ENCODE results near the gene HAS3. TPM values are rescaled to one million over a fixed set of nuclear protein-coding genes. Genes with fewer than 3 reads are reported as not detected.

Gene HAS3
- total RNA-seq, 6 donors from 2014 or later, result 4.5 to 32.0 (median 15.8) TPM

- whole genome bisulfite sequencing, 2 donors, result 92 to 93% methylated on average over 5 of the region's 5 CpGs
- peaks cover 0 to 17% (median 1%) of the 10 kb centered on the region in 4 donors for H3K4me1 ChIP-seq
- no peak overlapping the region for H3K4me3 ChIP-seq
- no peak for ATAC-seq (ENCODE audit: low FRiP score in 2 of 2)
- no peak for DNase-seq
- no peaks in the 10 kb centered on the region for H3K27me3 ChIP-seq
- TF ChIP-seq EP300 (IDR thresholded peaks at IDR 0.05), result no peak
- TF ChIP-seq POLR2A (IDR thresholded peaks at IDR 0.05), result no peak
- no peak for TF ChIP-seq POLR2AphosphoS5 (IDR thresholded peaks at IDR 0.05)
- TF ChIP-seq CTCF (IDR thresholded peaks at IDR 0.05), result no peak
- no peaks in the 10 kb centered on the region for H3K9me3 ChIP-seq
- H3K27ac ChIP-seq, result no peak overlapping the region
- peaks cover 18 to 63% (median 58%) of the 10 kb centered on the region in 4 donors for H3K36me3 ChIP-seq
Measured at GRCh38 chr16:69115361-69115760, 9.9 kb downstream of the HAS3 start.

DNA sequence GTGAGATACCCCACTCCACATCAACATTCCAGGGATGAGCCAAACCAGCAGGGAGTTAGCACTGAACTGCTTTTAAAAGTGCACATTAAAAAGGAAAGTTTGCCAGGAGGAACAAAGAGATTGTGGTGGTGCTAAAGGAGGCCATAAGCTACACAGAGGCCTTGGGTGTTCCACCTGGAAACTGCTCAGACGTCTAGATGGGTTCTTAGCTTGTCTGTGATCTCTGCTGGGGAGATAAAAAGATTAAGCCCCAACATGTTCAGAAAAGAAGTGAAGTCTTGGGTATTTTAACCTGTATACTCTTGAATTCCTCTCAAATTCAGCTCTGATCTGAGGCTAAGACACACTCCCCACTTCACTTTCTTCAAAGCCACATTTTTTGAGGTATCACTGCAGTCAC is 10.4 kb downstream of the HAS3 start:
- WGBS, 2 donors, result 56 to 80% methylated on average over 1 of the region's 1 CpG
- peaks cover 14 to 67% (median 61%) of the 10 kb centered on the region in 4 donors for H3K36me3 ChIP-seq

DNA sequence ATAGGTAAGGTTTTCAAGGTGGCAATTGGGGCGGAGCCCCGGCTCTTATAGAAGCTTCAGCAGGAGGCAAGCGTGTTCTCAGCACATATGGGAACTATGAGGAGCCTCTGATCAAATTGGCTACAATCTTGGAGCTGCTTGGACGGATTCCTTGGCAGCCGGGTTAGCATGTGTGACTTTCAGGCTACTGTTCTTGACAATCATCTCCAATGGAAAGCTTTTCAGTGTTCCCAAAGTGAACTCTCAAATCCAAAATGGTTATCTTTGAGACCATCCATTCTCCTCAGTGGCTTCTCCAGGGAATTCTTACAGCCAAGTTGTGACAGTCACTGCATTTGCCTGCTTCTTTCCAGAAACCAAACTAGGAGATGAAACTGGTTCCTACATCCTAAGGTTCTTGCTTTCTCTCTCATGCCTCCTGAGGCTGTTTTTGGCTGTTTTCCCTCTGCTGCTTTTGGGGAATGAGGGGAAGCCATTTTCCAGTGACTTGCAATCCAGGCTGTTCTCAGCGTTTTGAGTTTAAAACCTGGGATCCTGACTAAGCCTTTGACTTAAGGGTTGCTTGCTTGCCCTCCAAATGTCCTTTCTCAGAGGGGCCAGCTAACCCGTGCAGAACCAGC is 10.9 kb downstream of the HAS3 start:
- DNase-seq (no peak), ATAC-seq (ENCODE audit: low FRiP score in 2 of 2) (no peak)
- TF ChIP-seq POLR2A (IDR thresholded peaks at IDR 0.05), result no peak
- TF ChIP-seq EP300 (IDR thresholded peaks at IDR 0.05), result no peak
- no peak for TF ChIP-seq POLR2AphosphoS5 (IDR thresholded peaks at IDR 0.05)
- TF ChIP-seq CTCF (IDR thresholded peaks at IDR 0.05), result no peak
- Histone ChIP-seq H3K27ac (no peak overlapping the region), H3K36me3 (peaks cover 14 to 72% (median 64%) of the 10 kb centered on the region in 4 donors), H3K4me1 (peaks cover 0 to 14% (median 1%) of the 10 kb centered on the region in 4 donors), H3K4me3 (no peak overlapping the region), H3K27me3 (no peaks in the 10 kb centered on the region), H3K9me3 (no peaks in the 10 kb centered on the region)
- whole genome bisulfite sequencing, 2 donors, result 88 to 92% methylated on average over 7 of the region's 7 CpGs

More for the DNA sequence above, 10.4 kb downstream of the HAS3 start:
- TF ChIP-seq EP300 (IDR thresholded peaks at IDR 0.05) (no peak), POLR2A (IDR thresholded peaks at IDR 0.05) (no peak), POLR2AphosphoS5 (IDR thresholded peaks at IDR 0.05) (no peak), CTCF (IDR thresholded peaks at IDR 0.05) (no peak)
- Histone ChIP-seq H3K9me3 (no peaks in the 10 kb centered on the region), H3K27ac (no peak overlapping the region), H3K4me1 (peaks cover 0 to 17% (median 1%) of the 10 kb centered on the region in 4 donors), H3K27me3 (no peaks in the 10 kb centered on the region), H3K4me3 (no peak overlapping the region)
- no peak for ATAC-seq (ENCODE audit: low FRiP score in 2 of 2)
- no peak for DNase-seq

GRCh38 chr16:69116906-69117305 is 11.5 kb downstream of the HAS3 start:
- no peak overlapping the region for H3K27ac ChIP-seq

More at GRCh38 chr16:69116906-69117305, 11.5 kb downstream of the HAS3 start:
- Histone ChIP-seq H3K4me3 (no peak overlapping the region), H3K27me3 (no peaks in the 10 kb centered on the region), H3K4me1 (peaks cover 0 to 14% (median 1%) of the 10 kb centered on the region in 4 donors), H3K9me3 (no peaks in the 10 kb centered on the region), H3K36me3 (peaks cover 14 to 72% (median 63%) of the 10 kb centered on the region in 4 donors)
- TF ChIP-seq POLR2AphosphoS5 (IDR thresholded peaks at IDR 0.05), result no peak
- no peak for TF ChIP-seq EP300 (IDR thresholded peaks at IDR 0.05)
- no peak for TF ChIP-seq POLR2A (IDR thresholded peaks at IDR 0.05)
- TF ChIP-seq CTCF (IDR thresholded peaks at IDR 0.05), result no peak
- ATAC-seq (ENCODE audit: low FRiP score in 2 of 2) (no peak), DNase-seq (no peak)
- WGBS, 2 donors, result 47 to 88% methylated on average over 2 to 6 of the region's 6 CpGs

Data from upper lobe of left lung (tissue), 6 donors.